ENCODE results near the gene SOBP. TPM values are rescaled to one million over a fixed set of nuclear protein-coding genes. Genes with fewer than 3 reads are reported as not detected.

SOBP gene
- total and polyA plus RNA-seq, 2 donors (not counting 3 experiments of a cell fraction or from before 2014, with no cell fraction given) = 0.35 to 6.6 TPM

- CTCF ChIA-PET = no interaction called here
- H3K27me3 ChIP-seq (ENCODE audit: control insufficient read depth in 2 of 2, insufficient read depth in 2 of 2, low read length in 2 of 2) = no peaks in the 10 kb centered on the region
- no TSS peak for BruUV-seq (replicated peaks)
- H3K9ac ChIP-seq (replicated peaks; ENCODE audit: extremely low read depth, insufficient read depth, low read length) = no peak overlapping the region
- no peak overlapping the region for H3K27ac ChIP-seq (ENCODE audit: insufficient read depth, low read depth, low read length)
- H3K4me2 ChIP-seq (ENCODE audit: insufficient read depth, low read length) = no peak overlapping the region
- H4K20me1 ChIP-seq (replicated peaks; ENCODE audit: control insufficient read depth, extremely low read depth, insufficient read depth, low read length) = no peaks in the 10 kb centered on the region
- FAIRE-seq (no peak), DNase-seq (ENCODE audit: low read depth, low spot score) (no peak)
- no peaks in the 10 kb centered on the region for H3K9me3 ChIP-seq (replicated peaks; ENCODE audit: control insufficient read depth, insufficient read depth, low read length)
- H3K4me3 ChIP-seq (replicated peaks in 1 of 3; ENCODE audit: insufficient read depth in 1 of 3, low read depth in 1 of 3, low read length in 3 of 3) = no peak overlapping the region
- no peaks in the 10 kb centered on the region for H3K4me1 ChIP-seq (ENCODE audit: control insufficient read depth, extremely low read depth, insufficient read depth, low read length)
- POLR2A ChIA-PET = no interaction called here
- no peaks in the 10 kb centered on the region for H3K9me1 ChIP-seq (replicated peaks; ENCODE audit: control insufficient read depth, extremely low read depth, insufficient read depth, low read length)
- H3K36me3 ChIP-seq (ENCODE audit: control insufficient read depth in 2 of 2, extremely low read depth in 1 of 2, insufficient read depth in 2 of 2, low read length in 2 of 2) = no peaks in the 10 kb centered on the region
- no peaks in the 10 kb centered on the region for H3K79me2 ChIP-seq (ENCODE audit: control insufficient read depth, insufficient read depth, low read length)
- H2AFZ ChIP-seq (ENCODE audit: low read depth, low read length) = no peak overlapping the region
- no peak for TF ChIP-seq MAX (IDR thresholded peaks at IDR 0.05; ENCODE audit: insufficient read depth, insufficient read length)
- TF ChIP-seq MYC (IDR thresholded peaks at IDR 0.05; ENCODE audit: low read depth, low read length) = no peak
- no peak for TF ChIP-seq POLR2A (IDR thresholded peaks at IDR 0.05; ENCODE audit: low read depth, low read length)
- no peak for TF ChIP-seq POLR2AphosphoS5 (IDR thresholded peaks at IDR 0.05; ENCODE audit: insufficient read depth, low read depth, low read length)
- no peak for TF ChIP-seq CTCF (IDR thresholded peaks at IDR 0.05; ENCODE audit: extremely low read depth in 1 of 2, insufficient read depth in 1 of 2, low read depth in 1 of 2, low read length in 2 of 2)
- no peak for TF ChIP-seq FOS (IDR thresholded peaks at IDR 0.05; ENCODE audit: borderline replicate concordance, insufficient read depth, low read length)
- no peak for TF ChIP-seq EZH2 (IDR thresholded peaks at IDR 0.05; ENCODE audit: borderline replicate concordance, low read depth, low read length, severe bottlenecking)
- no peak for TF ChIP-seq JUN (IDR thresholded peaks at IDR 0.05; ENCODE audit: borderline replicate concordance, insufficient read depth, insufficient read length, low read depth)
- no peak for TF ChIP-seq GATA2 (IDR thresholded peaks at IDR 0.05; ENCODE audit: insufficient read depth, insufficient read length, low read depth, low read length)
- dilution Hi-C loops (cut with MboI; ENCODE audit: extremely low pct_ligation_motif_present, low sequenced_read_pairs) (no loop called here), intact Hi-C loops (cut with micrococcal nuclease) (no loop called here)
Observed at GRCh38 chr6:107537559-107537958, 47.6 kb downstream of the SOBP start.
